Ectodermal cell (in vitro differentiated cells): ENCODE data around the gene HSPA12A. TPM values are rescaled to one million over a fixed set of nuclear protein-coding genes. Genes with fewer than 3 reads are reported as not detected.

ENCODE experiments used
- H3K27ac ChIP-seq: 2 replicates; pipeline ENCODE4 v1.7.0; 2013; ENCODE audit warnings: mild to moderate bottlenecking, low read depth, low read length; ENCODE audit not compliant: insufficient read depth, poor library complexity, severe bottlenecking
- H3K27me3 ChIP-seq: 2 replicates; pipeline ENCODE4 v1.7.0; 2013; ENCODE audit warnings: mild to moderate bottlenecking, low read length; ENCODE audit not compliant: insufficient read depth, control insufficient read depth, poor library complexity, severe bottlenecking
- H3K36me3 ChIP-seq: one replicate; pipeline ENCODE4 v1.7.0; 2013; ENCODE audit warnings: low read length; ENCODE audit not compliant: control insufficient read depth, insufficient read depth
- H3K4me1 ChIP-seq: one replicate; pipeline ENCODE4 v1.7.0; 2013; ENCODE audit warnings: low read length; ENCODE audit not compliant: control insufficient read depth, insufficient read depth
- H3K4me3 ChIP-seq: 2 replicates; pipeline ENCODE4 v1.7.0; 2013; ENCODE audit warnings: low read depth, low read length, control low read depth; ENCODE audit not compliant: insufficient read depth
- H3K9me3 ChIP-seq: 2 replicates; pipeline ENCODE4 v1.7.0; 2013; ENCODE audit warnings: mild to moderate bottlenecking, low read length, moderate library complexity; ENCODE audit not compliant: control insufficient read depth
- WGBS, 2 experiments: methylation state at CpG; one replicate each; pipeline ENCODE4 v1.1.7; 2013; ENCODE audit warnings: missing lambda C conversion rate in 2 of 2; 5-methylcytosine and 5-hydroxymethylcytosine counted together
- polyA plus RNA-seq, 4 experiments: library from polyadenylated mRNA; stranded (reverse); fragments of 50-300 nt; gene quantifications; one replicate each; pipeline ENCODE4 v1.2.3, GENCODE V29; 2013

HSPA12A gene
- 6.0 TPM for polyA plus RNA-seq (2013, experiment 1 of 4)
- 5.3 TPM for polyA plus RNA-seq (2013, experiment 2 of 4)
- polyA plus RNA-seq (2013, experiment 3 of 4) = 4.3 TPM
- polyA plus RNA-seq (2013, experiment 4 of 4) = 4.2 TPM

DNA sequence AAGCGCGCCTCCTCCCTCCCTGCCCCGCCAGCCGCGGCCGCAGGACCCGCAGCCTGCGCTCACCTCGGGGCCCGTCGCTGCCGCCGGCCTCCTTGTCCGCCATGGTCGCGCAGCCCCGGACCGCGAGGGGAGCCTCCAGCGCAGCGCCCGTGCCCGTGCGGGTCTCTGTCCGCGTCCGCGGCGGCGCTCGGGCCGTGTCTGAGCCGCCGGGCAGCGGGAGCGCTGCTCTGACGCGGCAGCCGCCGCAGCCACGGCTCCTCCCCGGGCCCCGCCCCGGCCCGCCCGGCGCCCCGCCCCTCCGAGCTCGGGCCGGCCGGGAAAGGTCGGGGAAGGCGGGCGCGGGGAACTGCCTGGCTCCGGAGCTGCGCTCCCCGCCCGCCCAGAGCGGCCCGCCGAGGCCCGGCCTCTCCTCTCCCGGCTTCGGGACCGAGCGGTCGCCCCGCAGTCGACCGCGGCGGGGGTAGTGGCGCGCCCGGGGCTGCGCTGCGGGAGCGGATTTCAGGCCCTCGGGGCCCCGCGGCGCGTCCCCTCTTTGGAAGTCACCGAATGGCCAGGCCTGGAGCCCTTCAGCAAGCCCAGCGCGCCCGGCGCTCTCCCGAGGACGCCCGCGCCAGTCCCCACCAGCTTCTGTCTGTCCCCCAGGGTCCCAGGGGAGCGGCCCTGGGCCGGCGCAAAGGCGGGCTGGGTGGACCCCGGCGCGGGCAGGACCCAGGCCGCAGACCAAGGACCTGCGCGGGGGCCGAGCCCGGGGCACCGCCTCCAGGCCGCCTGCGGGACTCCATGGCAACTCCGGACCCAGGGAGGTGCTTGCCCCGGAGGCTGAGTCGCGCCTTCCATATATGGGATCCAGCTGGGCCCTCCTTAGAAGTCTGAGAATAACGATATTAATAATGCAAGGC lies at the start of gene HSPA12A:
HSPA12A (minus strand) TSS at position 200 of the 899 bp plus-strand sequence; CDS start at position 103, 97 bp downstream.
- H3K27me3 ChIP-seq = peaks cover 75% of the 10 kb centered on the region
- H3K36me3 ChIP-seq = no peaks in the 10 kb centered on the region
- 0 to 1% methylated on average over 114 of the region's 114 CpGs for WGBS, 2 experiments
- H3K9me3 ChIP-seq = no peaks in the 10 kb centered on the region
- peak within 1 kb of the TSS; percentile 73 for H3K4me3 ChIP-seq
- no peak within 1 kb of the TSS for H3K27ac ChIP-seq
- no peaks in the 10 kb centered on the region for H3K4me1 ChIP-seq

DNA sequence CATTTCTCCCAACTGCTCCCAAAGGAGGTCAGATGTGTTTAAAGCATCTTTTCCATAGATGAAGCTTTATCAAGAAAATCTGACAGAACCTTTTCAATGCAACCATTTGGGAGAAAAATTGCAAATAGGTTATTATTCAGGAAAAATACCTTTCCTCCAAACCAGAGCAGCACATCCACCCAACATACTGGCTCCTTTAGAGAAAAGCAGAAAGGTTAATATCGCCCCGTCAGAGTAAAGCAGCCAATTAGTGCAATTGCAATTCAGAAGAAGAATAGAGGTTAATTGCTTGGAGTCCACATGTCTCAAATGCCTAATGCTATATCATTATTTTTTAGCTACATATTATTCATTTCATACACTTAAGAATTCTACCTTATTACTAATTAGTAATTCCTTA lies 48.9 kb upstream of the HSPA12A start:
- 98 to 100% methylated on average over 2 of the region's 2 CpGs for WGBS, 2 experiments
- Histone ChIP-seq H3K9me3 (no peaks in the 10 kb centered on the region), H3K36me3 (no peaks in the 10 kb centered on the region), H3K4me3 (no peak overlapping the region), H3K27me3 (peaks cover 8% of the 10 kb centered on the region), H3K27ac (no peak overlapping the region), H3K4me1 (no peaks in the 10 kb centered on the region)

- Histone ChIP-seq H3K27ac (no peak overlapping the region), H3K4me1 (no peaks in the 10 kb centered on the region), H3K27me3 (peaks cover 7% of the 10 kb centered on the region), H3K36me3 (no peaks in the 10 kb centered on the region), H3K9me3 (no peaks in the 10 kb centered on the region), H3K4me3 (no peak overlapping the region)
- 10 to 11% methylated on average over 29 of the region's 29 CpGs for WGBS, 2 experiments
These were observed 45.7 kb upstream of the HSPA12A start for GRCh38 chr10:116787893-116788665.

DNA sequence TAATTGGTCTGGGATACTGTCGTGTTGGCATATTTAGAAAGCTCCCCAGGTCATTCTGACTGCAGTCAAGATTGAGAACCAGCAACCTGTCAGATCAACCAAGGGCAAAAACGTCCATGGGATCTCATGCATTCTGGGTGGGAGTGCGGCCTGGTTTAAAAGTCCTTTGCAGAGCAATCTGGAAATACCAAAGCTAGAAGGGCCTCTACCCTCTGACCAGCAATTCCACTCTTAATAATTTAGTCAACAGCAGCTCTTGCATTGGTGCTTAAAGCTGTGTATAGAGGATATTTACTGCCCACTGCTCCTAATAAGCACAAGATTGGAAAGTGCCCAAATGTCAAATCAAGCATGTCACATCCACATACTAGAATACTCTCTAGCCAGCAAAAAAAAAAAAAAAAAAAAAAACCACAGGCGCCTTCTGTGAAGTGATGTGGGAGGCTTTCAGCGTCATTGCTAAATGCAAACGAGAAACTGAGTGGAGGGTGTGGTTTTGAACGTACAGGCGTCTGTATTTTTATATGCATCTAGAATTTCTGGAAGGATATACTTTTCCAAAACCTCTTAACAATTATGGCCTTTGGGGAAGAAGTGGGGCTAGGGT lies 44.8 kb upstream of the HSPA12A start:
- H3K27me3 ChIP-seq = peaks cover 7% of the 10 kb centered on the region
- H3K36me3 ChIP-seq = no peaks in the 10 kb centered on the region
- no peaks in the 10 kb centered on the region for H3K9me3 ChIP-seq
- no peak overlapping the region for H3K27ac ChIP-seq
- H3K4me3 ChIP-seq = no peak overlapping the region
- no peaks in the 10 kb centered on the region for H3K4me1 ChIP-seq
- 90 to 91% methylated on average over 8 of the region's 8 CpGs for WGBS, 2 experiments

- Histone ChIP-seq H3K4me3 (no peak overlapping the region), H3K9me3 (no peaks in the 10 kb centered on the region), H3K27ac (no peak overlapping the region), H3K36me3 (no peaks in the 10 kb centered on the region), H3K27me3 (peaks cover 7% of the 10 kb centered on the region), H3K4me1 (no peaks in the 10 kb centered on the region)
- 93 to 94% methylated on average over 8 of the region's 8 CpGs for WGBS, 2 experiments
These were observed 43.5 kb upstream of the HSPA12A start for GRCh38 chr10:116785867-116786266.

- Histone ChIP-seq H3K27ac (no peak overlapping the region), H3K4me1 (no peaks in the 10 kb centered on the region), H3K9me3 (no peaks in the 10 kb centered on the region), H3K36me3 (no peaks in the 10 kb centered on the region), H3K27me3 (peaks cover 7% of the 10 kb centered on the region), H3K4me3 (no peak overlapping the region)
- 91 to 93% methylated on average over 11 of the region's 11 CpGs for WGBS, 2 experiments
These were observed 42.9 kb upstream of the HSPA12A start for GRCh38 chr10:116785282-116785681.

GRCh38 chr10:116784651-116785050 lies 42.3 kb upstream of the HSPA12A start:
- Histone ChIP-seq H3K27ac (no peak overlapping the region), H3K4me3 (no peak overlapping the region)
- 94 to 96% methylated on average over 7 of the region's 7 CpGs for WGBS, 2 experiments

DNA sequence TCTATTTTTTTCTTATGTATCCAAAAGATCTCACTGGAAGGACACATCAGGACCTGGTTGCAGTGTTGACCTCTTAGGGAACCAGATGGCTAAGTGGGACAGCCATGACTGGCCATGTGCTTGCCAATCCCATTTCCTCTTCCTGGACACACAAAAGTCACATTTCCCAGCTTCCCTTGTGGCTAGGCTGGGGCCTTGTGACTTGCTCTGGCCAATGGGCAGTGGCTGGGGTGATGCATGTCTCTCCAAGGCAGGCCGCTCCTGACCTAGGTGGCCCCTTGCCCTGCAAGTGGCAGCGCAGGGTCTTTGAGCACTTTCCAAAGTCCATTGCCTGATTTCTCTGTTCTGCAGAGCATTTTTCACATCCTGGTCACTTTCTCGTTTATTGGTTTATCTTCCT lies 41.7 kb upstream of the HSPA12A start:
- Histone ChIP-seq H3K9me3 (no peaks in the 10 kb centered on the region), H3K27me3 (peaks cover 7% of the 10 kb centered on the region), H3K4me1 (no peaks in the 10 kb centered on the region), H3K27ac (no peak overlapping the region), H3K4me3 (no peak overlapping the region), H3K36me3 (no peaks in the 10 kb centered on the region)
- 95 to 96% methylated on average over 3 of the region's 3 CpGs for WGBS, 2 experiments

More at GRCh38 chr10:116784651-116785050, 42.3 kb upstream of the HSPA12A start:
- H3K4me1 ChIP-seq = no peaks in the 10 kb centered on the region
- no peaks in the 10 kb centered on the region for H3K36me3 ChIP-seq
- H3K27me3 ChIP-seq = peaks cover 7% of the 10 kb centered on the region
- H3K9me3 ChIP-seq = no peaks in the 10 kb centered on the region

GRCh38 chr10:116783011-116783655 lies 40.8 kb upstream of the HSPA12A start:
- Histone ChIP-seq H3K4me1 (no peaks in the 10 kb centered on the region), H3K9me3 (no peaks in the 10 kb centered on the region), H3K4me3 (no peak overlapping the region), H3K27me3 (peaks cover 7% of the 10 kb centered on the region), H3K36me3 (no peaks in the 10 kb centered on the region), H3K27ac (no peak overlapping the region)
- WGBS, 2 experiments = 90% methylated on average over 13 of the region's 13 CpGs
